PC-3 (cell line): ENCODE results near the gene KCNT1. TPM values are rescaled to one million over a fixed set of nuclear protein-coding genes. Genes with fewer than 3 reads are reported as not detected.
"Not testable (repeated sequence)": the region's sequence is repeated elsewhere in the genome, so short reads cannot be mapped to it uniquely, and the experiment has no call there.

Experiments
- ATAC-seq: fragments of 200-7000 bp; cut with Tn5 transposase; 2 replicates; pipeline ENCODE4 v1.9.1; 2020; ENCODE audit warnings: mild to moderate bottlenecking, moderate library complexity
- BruUV-seq: library from RNA; stranded (reverse); fragments of 400-500 nt; replicated peaks from 2 replicates; lab custom pipeline; 2021; lab: Mats Ljungman, UMichigan
- CTCF ChIA-PET: fragments of 300-600 bp; sonication (Branson Sonifier 250); formaldehyde crosslinking; loops from one replicate; lab custom pipeline; 2022; ENCODE audit warnings: antibody characterized with exemption; lab: Charles Lee
- POLR2A ChIA-PET: fragments of 300-600 bp; sonication (Branson Sonifier 250); formaldehyde crosslinking; loops from one replicate; lab custom pipeline; 2022; ENCODE audit warnings: antibody characterized with exemption; ENCODE audit not compliant: unreplicated experiment; lab: Charles Lee
- DNase-seq: peaks from one replicate; pipeline ENCODE4 v3.0.0-alpha.2; 2015
- H2AFZ ChIP-seq: fragments of 300-600 bp; sonication (generic); 2 replicates; pipeline ENCODE4 v1.6.0; 2016; ENCODE audit warnings: antibody characterized with exemption, low read length
- H3F3A ChIP-seq: fragments of 300-600 bp; sonication (generic); one replicate; pipeline ENCODE4 v1.6.0; 2017; ENCODE audit warnings: antibody characterized with exemption, low read length, control low read depth, mild to moderate bottlenecking; ENCODE audit not compliant: unreplicated experiment
- H3K27ac ChIP-seq: fragments of 300-600 bp; sonication (generic); 2 replicates; pipeline ENCODE4 v1.5.1; 2016; ENCODE audit warnings: mild to moderate bottlenecking, low read length
- H3K27me3 ChIP-seq: fragments of 300-600 bp; sonication (generic); 2 replicates; pipeline ENCODE4 v1.6.1; 2016; ENCODE audit warnings: low read length, mixed read lengths
- H3K36me3 ChIP-seq: fragments of 300-600 bp; sonication (generic); 2 replicates; pipeline ENCODE4 v1.6.1; 2016; ENCODE audit warnings: low read depth, mixed run types, low read length, mixed read lengths
- H3K4me1 ChIP-seq: fragments of 300-600 bp; sonication (generic); 2 replicates; pipeline ENCODE4 v1.5.1; 2016; ENCODE audit warnings: low read length; ENCODE audit not compliant: insufficient read depth
- H3K4me2 ChIP-seq: fragments of 300-600 bp; sonication (generic); 2 replicates; pipeline ENCODE4 v1.6.0; 2016; ENCODE audit warnings: low read length
- H3K4me3 ChIP-seq: fragments of 300-600 bp; sonication (generic); 2 replicates; pipeline ENCODE4 v1.5.1; 2016; ENCODE audit warnings: mild to moderate bottlenecking, low read length, mixed read lengths
- H3K79me2 ChIP-seq: fragments of 300-600 bp; sonication (generic); 2 replicates; pipeline ENCODE4 v1.6.1; 2017; ENCODE audit warnings: low read length, mixed read lengths
- H3K9ac ChIP-seq: fragments of 300-600 bp; sonication (generic); 2 replicates; pipeline ENCODE4 v1.6.0; 2016; ENCODE audit warnings: mild to moderate bottlenecking, low read length
- H3K9me2 ChIP-seq: fragments of 300-600 bp; sonication (generic); replicated peaks from 2 replicates; pipeline ENCODE4 v1.6.1; 2016; ENCODE audit warnings: mixed run types, low read length, mixed read lengths
- H3K9me3 ChIP-seq: fragments of 300-600 bp; sonication (generic); 2 replicates; pipeline ENCODE4 v1.6.1; 2016; ENCODE audit warnings: low read length, mixed read lengths
- H4K20me1 ChIP-seq: fragments of 300-600 bp; sonication (generic); 2 replicates; pipeline ENCODE4 v1.6.1; 2016; ENCODE audit warnings: low read length, mixed read lengths
- EZH2 ChIP-seq: fragments of 300-600 bp; sonication (generic); IDR thresholded peaks from one replicate; pipeline ENCODE4 v1.6.1; 2017; ENCODE audit warnings: antibody characterized with exemption, mild to moderate bottlenecking, low read length; ENCODE audit not compliant: unreplicated experiment
- EZH2phosphoT487 ChIP-seq: fragments of 300-600 bp; sonication (generic); IDR thresholded peaks from 2 replicates; pipeline ENCODE4 v1.6.1; 2018; ENCODE audit warnings: mild to moderate bottlenecking, antibody characterized with exemption, low read length, borderline replicate concordance
- intact Hi-C: fragments of 100-400 bp; cut with micrococcal nuclease; formaldehyde crosslinking; loops from 2 replicates; pipeline ENCODE4 v1.9.0; 2023
- total RNA-seq: library from RNA; depleted of rRNA; stranded (reverse); fragments of >200 nt; gene quantifications from 2 replicates; pipeline ENCODE4 v1.2.3, GENCODE V29; 2014
- TF ChIP-seq, protein P1 (sequence below): fragments of 300-600 bp; sonication (generic); conservative IDR thresholded peaks from 2 replicates; pipeline ENCODE4 v1.5.1; 2017; ENCODE audit warnings: antibody characterized with exemption, low read depth, mild to moderate bottlenecking, low read length

KCNT1 gene
- total RNA-seq, 1 experiment from 2014 or later = not detected

GRCh38 chr9:135671591-135672041 is 30.4 kb upstream of the KCNT1 start:
- no peaks in the 10 kb centered on the region for H3K9me2 ChIP-seq
- H3K36me3 ChIP-seq = no peaks in the 10 kb centered on the region
- ATAC-seq = no peak
- POLR2A ChIA-PET = no interaction called here
- no peaks in the 10 kb centered on the region for H4K20me1 ChIP-seq
- intact Hi-C loops = no loop called here
- CTCF ChIA-PET = no interaction called here
- no peak overlapping the region for H3K9ac ChIP-seq
- no peaks in the 10 kb centered on the region for H3K4me1 ChIP-seq
- H3K4me2 ChIP-seq = no peak overlapping the region
- H3K27me3 ChIP-seq = peaks cover 11% of the 10 kb centered on the region
- H3K4me3 ChIP-seq = no peak overlapping the region
- H3K27ac ChIP-seq = no peak overlapping the region
- BruUV-seq = no TSS peak
- no peaks in the 10 kb centered on the region for H3K79me2 ChIP-seq
- TF ChIP-seq EZH2 = no peak
- TF ChIP-seq, protein P1, sequence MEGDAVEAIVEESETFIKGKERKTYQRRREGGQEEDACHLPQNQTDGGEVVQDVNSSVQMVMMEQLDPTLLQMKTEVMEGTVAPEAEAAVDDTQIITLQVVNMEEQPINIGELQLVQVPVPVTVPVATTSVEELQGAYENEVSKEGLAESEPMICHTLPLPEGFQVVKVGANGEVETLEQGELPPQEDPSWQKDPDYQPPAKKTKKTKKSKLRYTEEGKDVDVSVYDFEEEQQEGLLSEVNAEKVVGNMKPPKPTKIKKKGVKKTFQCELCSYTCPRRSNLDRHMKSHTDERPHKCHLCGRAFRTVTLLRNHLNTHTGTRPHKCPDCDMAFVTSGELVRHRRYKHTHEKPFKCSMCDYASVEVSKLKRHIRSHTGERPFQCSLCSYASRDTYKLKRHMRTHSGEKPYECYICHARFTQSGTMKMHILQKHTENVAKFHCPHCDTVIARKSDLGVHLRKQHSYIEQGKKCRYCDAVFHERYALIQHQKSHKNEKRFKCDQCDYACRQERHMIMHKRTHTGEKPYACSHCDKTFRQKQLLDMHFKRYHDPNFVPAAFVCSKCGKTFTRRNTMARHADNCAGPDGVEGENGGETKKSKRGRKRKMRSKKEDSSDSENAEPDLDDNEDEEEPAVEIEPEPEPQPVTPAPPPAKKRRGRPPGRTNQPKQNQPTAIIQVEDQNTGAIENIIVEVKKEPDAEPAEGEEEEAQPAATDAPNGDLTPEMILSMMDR = peak; percentile 24; the same call in 1 of the 2 replicates
- DNase-seq = no peak
- no peaks in the 10 kb centered on the region for H3K9me3 ChIP-seq
- no peak overlapping the region for H2AFZ ChIP-seq
- H3F3A ChIP-seq = no peaks in the 10 kb centered on the region

- H3K4me1 ChIP-seq, H2AFZ ChIP-seq, BruUV-seq, CTCF ChIA-PET, H4K20me1 ChIP-seq, POLR2A ChIA-PET, H3K9me3 ChIP-seq, H3K4me2 ChIP-seq, H3K27ac ChIP-seq, H3K36me3 ChIP-seq, H3K9ac ChIP-seq, H3K9me2 ChIP-seq, H3K4me3 ChIP-seq, ATAC-seq, H3K79me2 ChIP-seq, intact Hi-C loops, DNase-seq, H3F3A ChIP-seq: not testable (repeated sequence)
- H3K27me3 ChIP-seq = peaks cover 11% of the 10 kb centered on the region
Measured at GRCh38 chr9:135672786-135673185, 29.2 kb upstream of the KCNT1 start.

DNA sequence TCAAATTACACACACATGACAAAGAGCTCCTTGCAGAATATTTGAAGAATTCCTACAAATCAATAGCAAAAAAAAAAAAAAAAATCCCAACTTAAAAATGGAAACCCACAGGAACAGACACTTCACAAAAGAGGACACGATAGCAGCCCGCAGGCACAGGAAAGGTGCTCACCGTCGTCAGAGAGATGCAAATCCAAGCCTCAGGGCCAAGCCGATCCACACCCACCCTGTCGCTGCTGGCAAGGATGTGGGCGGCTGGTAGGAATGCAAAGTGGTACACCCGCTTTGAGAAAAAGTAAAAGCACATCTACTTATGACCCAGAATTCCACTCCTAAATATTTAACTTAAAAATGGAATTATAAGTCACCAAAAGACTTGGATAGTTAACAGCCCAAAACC is 28.0 kb upstream of the KCNT1 start:
- Histone ChIP-seq H2AFZ (no peak overlapping the region), H3K36me3 (no peaks in the 10 kb centered on the region), H4K20me1 (no peaks in the 10 kb centered on the region), H3K4me2 (no peak overlapping the region), H3K27me3 (peaks cover 11% of the 10 kb centered on the region), H3K9ac (no peak overlapping the region), H3K79me2 (no peaks in the 10 kb centered on the region), H3K9me3 (no peaks in the 10 kb centered on the region), H3K4me1 (no peaks in the 10 kb centered on the region), H3K9me2 (no peaks in the 10 kb centered on the region), H3K4me3 (no peak overlapping the region), H3F3A (no peaks in the 10 kb centered on the region), H3K27ac (no peak overlapping the region)
- BruUV-seq = no TSS peak
- DNase-seq = no peak
- ChIA-PET POLR2A (no interaction called here), CTCF (interaction anchor here (0.6 kb wide), 1 partner anchor 225 kb away, joined by 9 read pairs; no protein-coding TSS in a partner anchor)
- no peak for ATAC-seq
- TF ChIP-seq EZH2 (no peak), EZH2phosphoT487 (no peak)
- TF ChIP-seq, protein P1 = no peak
- intact Hi-C loops = no loop called here
